Putamen (tissue), 1 donor: ENCODE measurements around the gene MLC1.

Experiments used
- DNase-seq: peaks from one replicate; pipeline ENCODE4 v3.0.0-alpha.2; 2016; ENCODE audit warnings: low spot score

The MLC1 gene

GRCh38 chr22:50016308-50016987 is 68.8 kb downstream of the MLC1 start:
- DNase-seq: no peak

- DNase-seq: no peak
These were observed 69.5 kb downstream of the MLC1 start for GRCh38 chr22:50015451-50016307.

GRCh38 chr22:50014655-50015401 is 70.4 kb downstream of the MLC1 start:
- DNase-seq: no peak

- DNase-seq: no peak
These were observed 71.1 kb downstream of the MLC1 start for GRCh38 chr22:50014053-50014501.

- DNase-seq: no peak
These were observed 72.7 kb downstream of the MLC1 start, which contains the start of gene IL17REL for GRCh38 chr22:50012211-50013181. TSS of gene IL17REL (minus strand) at chr22:50012765. CDS start at chr22:50012646, 119 bp downstream.

GRCh38 chr22:50011447-50012210 is 73.6 kb downstream of the MLC1 start:
- DNase-seq: no peak

GRCh38 chr22:50010676-50011446 is 74.4 kb downstream of the MLC1 start:
- DNase-seq: no peak

- no peak for DNase-seq
These were observed 75.2 kb downstream of the MLC1 start for GRCh38 chr22:50009765-50010675.
